Dendritic cell treated with granulocyte-macrophage colony-stimulating factor and Interleukin-4, amounts not matched to agents 40 ng/mL and 50 ng/mL, for 4 days (primary cell): ENCODE measurements around the gene PRRT1B.
"Not testable (repeated sequence)": the region's sequence is repeated elsewhere in the genome, so short reads cannot be mapped to it uniquely, and the experiment has no call there.

Experiments used
- H3K27ac Mint-ChIP-seq: one replicate; pipeline ENCODE4 v1.8.0; 2022; ENCODE audit warnings: mild to moderate bottlenecking, mixed read lengths
- H3K27me3 Mint-ChIP-seq: one replicate; pipeline ENCODE4 v1.8.0; 2022; ENCODE audit warnings: mild to moderate bottlenecking, mixed read lengths
- H3K36me3 Mint-ChIP-seq: one replicate; pipeline ENCODE4 v1.8.0; 2022; ENCODE audit warnings: low read depth, mixed read lengths
- H3K4me1 Mint-ChIP-seq: one replicate; pipeline ENCODE4 v1.8.0; 2022; ENCODE audit warnings: low read depth, mixed read lengths
- H3K4me3 Mint-ChIP-seq: one replicate; pipeline ENCODE4 v1.8.0; 2022; ENCODE audit warnings: mild to moderate bottlenecking, moderate library complexity, mixed read lengths
- H3K9me3 Mint-ChIP-seq: one replicate; pipeline ENCODE4 v1.8.0; 2022; ENCODE audit warnings: mixed read lengths
- intact Hi-C: fragments of 100-400 bp; cut with micrococcal nuclease; formaldehyde crosslinking; loops from one replicate; pipeline ENCODE4 v1.15.0; 2022

Gene PRRT1B

DNA sequence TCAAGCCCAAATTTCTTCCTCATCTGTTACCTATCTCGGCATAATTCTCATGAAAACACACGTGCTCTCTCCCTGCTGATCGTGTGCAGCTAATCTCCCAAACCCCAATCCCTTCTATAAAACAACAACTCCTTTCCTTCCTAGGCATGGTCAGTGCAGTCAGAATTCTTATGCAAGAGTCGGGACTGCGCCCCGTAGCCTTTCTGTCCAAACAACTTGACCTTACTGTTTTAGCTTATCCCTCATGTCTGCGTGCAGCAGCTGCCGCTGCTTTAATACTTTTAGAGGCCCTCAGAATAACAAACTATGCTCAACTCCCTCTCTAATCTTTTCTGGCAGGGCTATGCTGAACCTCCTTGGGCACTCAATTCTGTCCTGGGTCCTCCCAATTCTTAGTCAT lies 5.1 kb downstream of the PRRT1B start:
- H3K27me3 Mint-ChIP-seq = peaks cover 80% of the 10 kb centered on the region
- not testable (repeated sequence) for H3K36me3 Mint-ChIP-seq

DNA sequence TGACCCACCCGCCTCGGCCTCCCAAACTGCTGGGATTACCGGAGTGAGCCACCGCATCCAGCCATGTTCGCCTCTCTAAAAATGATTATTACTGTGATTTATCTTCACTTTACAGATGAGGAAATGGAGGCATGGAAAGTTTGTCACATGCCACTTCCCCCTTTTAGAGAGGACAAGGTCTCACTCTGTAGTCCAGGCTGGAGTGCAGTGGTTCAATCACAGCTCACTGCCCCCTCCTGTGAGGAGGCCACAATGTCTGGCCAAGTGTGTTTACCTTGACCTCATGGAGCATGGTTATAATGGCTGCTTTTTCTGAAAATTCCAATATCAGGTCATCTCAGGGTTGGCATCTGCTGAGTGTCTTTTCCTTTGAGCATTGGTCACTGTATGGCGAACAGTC lies 6.7 kb downstream of the PRRT1B start:
- Mint-ChIP-seq H3K27ac (no peak overlapping the region), H3K4me3 (no peak overlapping the region), H3K9me3 (peaks cover 8% of the 10 kb centered on the region), H3K27me3 (peaks cover 80% of the 10 kb centered on the region), H3K4me1 (peaks cover 13% of the 10 kb centered on the region), H3K36me3 (no peaks in the 10 kb centered on the region)
- intact Hi-C loops = no loop called here

More for the DNA sequence above, 5.1 kb downstream of the PRRT1B start:
- H3K27ac Mint-ChIP-seq, H3K4me3 Mint-ChIP-seq, intact Hi-C loops, H3K9me3 Mint-ChIP-seq: not testable (repeated sequence)
- H3K4me1 Mint-ChIP-seq = peaks cover 18% of the 10 kb centered on the region

DNA sequence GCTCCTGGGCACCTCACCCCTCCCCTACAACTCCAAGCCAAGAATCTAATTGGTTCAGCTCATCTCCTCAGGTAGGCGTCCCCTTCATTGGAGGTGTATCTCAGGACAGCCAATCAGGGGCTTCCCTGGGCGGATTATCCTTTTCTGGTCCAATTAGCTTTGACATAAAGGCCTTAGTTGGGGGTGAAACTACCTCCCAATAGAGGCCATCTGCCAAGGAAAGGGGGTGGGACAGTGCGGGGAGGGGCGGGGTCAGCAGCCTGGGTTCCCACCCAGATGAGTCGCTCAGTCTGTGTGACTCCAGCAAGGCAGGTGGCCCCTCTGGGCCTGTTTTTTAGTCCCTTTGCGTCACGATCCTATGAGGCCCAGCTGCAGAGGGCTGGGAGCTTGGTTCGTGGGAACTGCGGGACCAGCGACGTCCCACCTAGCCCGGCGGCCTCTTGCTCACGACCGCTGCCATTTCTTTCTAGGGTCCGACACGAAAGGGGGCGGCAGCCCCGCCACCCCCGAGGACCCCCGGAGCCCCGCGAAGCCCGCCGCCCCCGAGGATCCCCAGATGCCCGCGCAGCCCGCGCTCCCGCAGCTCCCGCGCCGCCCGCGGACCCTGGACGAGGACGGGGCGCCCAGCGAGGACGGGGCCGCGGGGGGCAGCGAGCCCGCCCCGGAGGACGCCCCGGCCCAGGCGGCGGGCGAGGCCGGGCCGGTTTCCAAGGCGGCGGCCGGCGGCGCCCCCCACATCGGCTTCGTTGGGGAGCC lies 8.9 kb downstream of the PRRT1B start:
- peaks cover 9% of the 10 kb centered on the region for H3K36me3 Mint-ChIP-seq
- H3K27me3 Mint-ChIP-seq = peaks cover 59% of the 10 kb centered on the region
- H3K4me3 Mint-ChIP-seq = no peak overlapping the region
- intact Hi-C loops = no loop called here
- H3K4me1 Mint-ChIP-seq = peaks cover 10% of the 10 kb centered on the region
- H3K9me3 Mint-ChIP-seq = no peaks in the 10 kb centered on the region
- H3K27ac Mint-ChIP-seq = no peak overlapping the region

DNA sequence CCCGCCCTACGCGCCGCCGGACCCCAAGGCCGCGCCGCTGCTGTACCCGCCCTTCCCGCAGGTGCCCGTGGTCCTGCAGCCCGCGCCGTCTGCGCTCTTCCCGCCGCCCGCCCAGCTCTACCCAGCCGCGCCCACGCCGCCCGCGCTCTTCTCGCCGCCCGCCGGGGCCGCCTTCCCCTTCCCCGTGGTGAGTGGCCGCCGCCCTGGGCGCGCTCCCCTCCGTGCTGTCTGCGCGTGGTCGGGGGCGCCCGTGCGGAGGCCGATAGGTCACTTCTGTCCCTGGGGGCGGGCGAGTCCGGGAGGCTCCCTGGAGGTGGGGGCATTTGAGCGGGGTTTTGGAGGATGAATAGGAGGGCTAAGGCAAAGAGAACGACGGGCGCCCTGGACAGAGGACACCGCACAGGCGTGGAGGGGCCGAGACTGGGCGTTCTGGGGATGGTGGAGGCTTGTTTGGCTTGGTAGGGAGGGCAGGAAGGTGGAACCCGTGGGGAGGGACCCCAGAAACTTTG lies 9.6 kb downstream of the PRRT1B start:
- Mint-ChIP-seq H3K4me3 (no peak overlapping the region), H3K27ac (no peak overlapping the region), H3K27me3 (peaks cover 53% of the 10 kb centered on the region), H3K4me1 (peaks cover 14% of the 10 kb centered on the region), H3K36me3 (peaks cover 9% of the 10 kb centered on the region), H3K9me3 (no peaks in the 10 kb centered on the region)
- intact Hi-C loops = no loop called here

DNA sequence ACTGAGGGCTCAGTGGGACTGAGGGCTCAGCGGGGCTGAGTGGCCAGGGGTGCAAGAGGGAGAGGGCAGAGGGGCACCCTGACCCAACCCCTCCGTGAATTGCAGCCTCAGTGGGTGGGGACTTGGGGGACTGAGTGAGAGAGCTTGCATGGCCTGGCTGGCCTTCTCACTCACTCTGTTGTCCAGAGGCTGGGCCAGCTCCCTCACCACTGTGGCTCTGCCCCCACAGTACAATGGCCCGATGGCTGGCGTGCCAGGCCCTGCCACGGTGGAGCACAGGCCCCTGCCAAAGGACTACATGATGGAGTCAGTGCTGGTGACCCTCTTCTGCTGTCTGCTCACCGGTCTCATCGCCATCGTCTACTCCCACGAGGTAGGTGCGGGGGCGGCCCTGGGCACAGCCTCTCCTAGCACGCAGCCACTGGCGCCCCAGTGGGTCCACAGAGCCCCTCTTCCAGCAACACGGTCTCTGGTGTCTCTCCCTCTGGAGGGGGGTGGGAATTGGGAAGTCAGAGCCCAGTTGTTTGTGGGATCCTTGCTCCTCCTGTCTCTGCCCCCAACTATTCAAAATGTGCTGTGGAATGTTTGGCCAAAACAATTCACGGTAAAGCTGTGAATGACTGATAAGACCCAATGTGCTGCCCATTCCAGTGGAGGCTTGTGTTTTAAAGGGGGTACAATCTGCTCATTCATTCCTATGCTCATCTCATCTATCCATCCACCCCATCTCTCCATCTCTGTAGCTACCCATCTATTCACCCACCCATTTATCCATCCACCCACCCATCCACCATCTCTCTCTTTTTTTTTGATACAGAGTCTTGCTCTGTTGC lies 10.7 kb downstream of the PRRT1B start:
- intact Hi-C loops = no loop called here
- Mint-ChIP-seq H3K27me3 (peaks cover 43% of the 10 kb centered on the region), H3K4me3 (no peak overlapping the region), H3K9me3 (no peaks in the 10 kb centered on the region), H3K4me1 (peaks cover 14% of the 10 kb centered on the region), H3K36me3 (peaks cover 9% of the 10 kb centered on the region), H3K27ac (no peak overlapping the region)

DNA sequence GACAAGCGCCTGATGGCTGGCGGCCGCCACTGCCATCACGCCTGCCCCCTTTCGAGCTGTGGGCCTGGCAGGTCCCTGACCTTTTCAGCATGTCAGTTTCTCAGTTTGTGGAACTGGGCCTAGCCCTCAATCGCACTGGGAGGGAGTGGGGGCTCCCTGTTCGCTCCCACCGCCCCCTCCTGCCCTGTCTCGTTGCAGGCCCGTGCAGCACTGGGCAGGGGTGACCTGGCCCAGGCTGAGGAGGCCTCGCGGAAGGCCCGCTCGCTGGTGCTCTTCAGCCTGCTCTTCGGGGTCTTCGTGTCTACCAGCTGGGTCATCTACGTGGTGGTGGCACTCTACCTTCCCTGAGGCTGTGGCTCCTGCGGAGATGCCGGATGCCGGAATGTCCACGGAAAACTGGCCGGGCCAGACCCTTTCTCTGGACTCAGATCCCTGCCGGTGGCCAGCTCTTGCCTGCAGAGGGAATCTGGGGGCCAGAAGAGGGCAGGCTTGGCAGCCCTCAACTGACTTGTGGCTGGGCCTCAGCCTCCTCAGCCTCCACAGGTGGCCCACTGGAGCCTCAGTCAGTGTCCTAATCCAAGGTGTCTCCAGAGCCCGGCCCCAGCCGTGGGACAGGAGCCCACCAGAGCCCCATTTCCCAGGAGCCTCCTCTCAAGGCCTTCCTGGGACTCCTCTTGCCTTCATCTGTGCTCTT lies 12.7 kb downstream of the PRRT1B start:
- peaks cover 6% of the 10 kb centered on the region for H3K4me1 Mint-ChIP-seq
- H3K36me3 Mint-ChIP-seq = peaks cover 9% of the 10 kb centered on the region
- H3K4me3 Mint-ChIP-seq = no peak overlapping the region
- H3K27me3 Mint-ChIP-seq = peaks cover 36% of the 10 kb centered on the region
- H3K9me3 Mint-ChIP-seq = no peaks in the 10 kb centered on the region
- H3K27ac Mint-ChIP-seq = no peak overlapping the region
- intact Hi-C loops = no loop called here

DNA sequence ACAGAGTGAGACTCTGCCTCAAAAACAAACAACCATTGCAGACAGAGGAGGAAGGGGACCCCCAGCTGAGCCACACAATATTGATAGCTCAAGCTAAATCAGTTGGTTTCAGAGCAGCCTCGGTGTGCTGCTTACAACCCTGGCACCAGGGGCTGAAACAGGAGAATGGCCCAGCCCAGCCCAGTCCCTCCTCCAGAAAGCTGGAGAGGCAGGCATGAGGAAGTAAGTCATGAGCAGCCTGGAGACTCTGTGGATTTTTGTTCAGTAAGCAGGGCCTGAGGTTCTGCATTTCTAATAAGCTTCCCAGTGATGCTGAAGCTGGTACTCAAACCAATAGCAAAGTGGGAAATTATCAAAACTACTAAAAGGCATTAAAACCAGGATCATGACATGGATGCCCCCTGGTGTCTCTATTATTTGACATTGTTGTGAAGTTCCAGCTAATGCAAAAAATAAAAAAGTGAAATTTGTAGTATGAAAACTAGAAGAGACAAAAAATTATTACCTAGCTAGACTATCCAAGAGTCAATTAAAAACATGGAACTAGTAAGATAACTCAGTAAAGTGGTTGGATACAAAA lies 14.2 kb downstream of the PRRT1B start:
- Mint-ChIP-seq H3K36me3 (peaks cover 9% of the 10 kb centered on the region), H3K9me3 (no peaks in the 10 kb centered on the region), H3K27me3 (peaks cover 23% of the 10 kb centered on the region), H3K27ac (no peak overlapping the region), H3K4me1 (peaks cover 6% of the 10 kb centered on the region), H3K4me3 (no peak overlapping the region)
- intact Hi-C loops = no loop called here

DNA sequence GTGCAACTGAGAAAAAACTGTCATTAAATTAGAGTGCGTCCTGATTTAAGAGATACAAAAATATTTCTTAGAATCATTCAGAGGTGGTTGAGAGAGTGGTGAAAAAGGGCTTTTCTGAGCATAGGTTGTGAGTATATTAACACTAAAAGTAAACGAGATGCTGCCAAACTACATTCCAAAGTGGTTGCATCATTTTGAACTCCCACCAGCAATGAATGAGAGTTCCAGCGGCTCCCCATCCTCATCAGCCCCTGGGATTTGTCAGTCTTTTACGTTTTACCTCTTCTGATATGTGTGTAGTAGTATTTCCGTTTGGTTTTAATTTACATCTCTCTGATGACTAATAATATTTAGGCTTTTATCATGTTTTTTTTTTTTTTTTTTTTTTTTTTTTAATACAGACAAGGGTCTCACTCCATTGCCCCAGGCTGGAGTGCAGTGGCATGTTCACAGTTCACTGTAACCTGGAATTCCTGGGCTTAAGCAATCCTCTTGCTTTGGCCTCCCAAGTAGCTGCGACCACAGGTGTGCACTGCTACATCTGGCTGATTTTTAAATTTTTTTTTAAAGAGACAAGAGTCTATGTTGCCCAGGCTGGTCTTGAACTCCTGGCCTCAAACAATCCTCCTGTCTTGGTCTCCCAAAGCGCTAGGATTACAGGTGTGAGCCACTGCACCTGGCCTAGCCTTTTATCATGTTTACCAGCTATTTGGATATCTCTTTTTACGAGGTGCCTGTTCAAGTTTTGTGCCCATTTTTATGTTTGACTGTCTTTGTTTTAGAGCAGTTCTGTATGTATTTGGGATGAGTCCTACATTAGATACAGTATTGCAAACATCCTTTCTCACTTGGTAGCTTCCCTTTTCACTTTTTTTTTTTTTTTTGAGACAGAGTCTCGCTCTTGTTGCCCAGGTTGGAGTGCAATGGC lies 17.0 kb downstream of the PRRT1B start:
- Mint-ChIP-seq H3K4me3 (no peak overlapping the region), H3K4me1 (peaks cover 6% of the 10 kb centered on the region), H3K36me3 (peaks cover 19% of the 10 kb centered on the region), H3K27me3 (no peaks in the 10 kb centered on the region), H3K9me3 (no peaks in the 10 kb centered on the region), H3K27ac (no peak overlapping the region)
- intact Hi-C loops = no loop called here

DNA sequence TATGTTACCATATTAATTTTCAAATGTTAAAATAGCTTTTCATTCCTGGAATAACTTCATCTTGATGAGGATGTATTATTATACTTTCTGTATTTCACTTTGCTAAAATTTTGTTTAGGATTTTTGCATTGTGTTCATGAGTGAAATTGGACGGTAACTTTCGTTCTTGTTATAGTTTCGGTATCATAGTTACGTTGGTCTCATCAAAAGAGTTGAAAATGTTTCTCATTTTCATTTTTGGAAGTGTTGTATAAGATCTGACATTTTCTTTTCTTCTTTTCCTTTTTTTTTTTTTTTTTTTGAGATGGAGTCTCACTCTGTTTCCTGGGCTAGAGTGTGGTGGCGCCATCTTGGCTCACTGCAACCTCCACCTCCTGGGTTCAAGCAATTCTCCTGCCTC lies 20.0 kb downstream of the PRRT1B start:
- Mint-ChIP-seq H3K9me3 (no peaks in the 10 kb centered on the region), H3K27ac (no peak overlapping the region), H3K4me1 (no peaks in the 10 kb centered on the region), H3K27me3 (no peaks in the 10 kb centered on the region), H3K4me3 (no peak overlapping the region), H3K36me3 (peaks cover 39% of the 10 kb centered on the region)
- intact Hi-C loops = no loop called here

DNA sequence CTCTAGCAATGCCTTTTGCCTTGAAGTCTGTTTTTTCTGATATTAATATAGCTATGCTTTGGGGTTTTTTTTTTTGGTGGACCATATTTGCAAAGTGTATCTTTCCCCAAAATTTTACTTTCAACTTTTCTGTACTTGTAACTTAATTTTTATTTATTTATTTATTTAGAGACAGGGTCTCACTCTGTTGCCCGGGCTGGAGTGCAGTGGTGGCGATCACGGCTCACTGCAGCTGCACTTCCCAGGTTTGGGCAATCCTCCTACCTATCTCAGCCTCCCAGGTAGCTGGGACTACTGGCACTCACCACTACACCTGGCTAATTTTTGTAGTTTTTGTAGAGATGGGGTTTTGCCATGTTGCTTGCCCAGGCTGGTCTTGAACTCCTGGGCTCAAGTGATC lies 20.8 kb downstream of the PRRT1B start:
- Mint-ChIP-seq H3K9me3 (no peaks in the 10 kb centered on the region), H3K27ac (no peak overlapping the region), H3K4me1 (no peaks in the 10 kb centered on the region), H3K4me3 (no peak overlapping the region), H3K36me3 (peaks cover 46% of the 10 kb centered on the region), H3K27me3 (no peaks in the 10 kb centered on the region)
- intact Hi-C loops = no loop called here

DNA sequence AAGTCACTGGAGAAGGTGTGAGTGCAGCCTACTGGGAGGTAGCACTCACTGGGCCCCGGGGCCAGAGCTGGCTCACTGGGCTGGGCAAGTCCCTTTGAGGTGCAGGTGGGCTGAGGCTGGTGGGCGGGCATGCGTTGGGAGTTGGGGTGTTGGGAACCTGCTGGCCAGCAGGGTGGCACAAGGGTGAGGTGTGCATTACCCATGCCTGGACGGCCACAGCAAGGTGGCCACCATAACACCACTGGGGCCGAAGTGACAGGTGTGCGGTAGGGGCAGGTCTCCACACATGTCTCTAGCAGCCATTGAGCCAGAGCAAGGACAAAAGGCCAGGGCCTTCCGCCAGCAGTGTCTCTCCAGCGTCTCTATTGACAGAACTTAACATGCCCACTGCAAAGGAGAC lies 22.6 kb downstream of the PRRT1B start:
- H3K9me3 Mint-ChIP-seq = no peaks in the 10 kb centered on the region
- intact Hi-C loops = no loop called here
- no peaks in the 10 kb centered on the region for H3K27me3 Mint-ChIP-seq
- H3K4me3 Mint-ChIP-seq = no peak overlapping the region
- no peaks in the 10 kb centered on the region for H3K4me1 Mint-ChIP-seq
- no peak overlapping the region for H3K27ac Mint-ChIP-seq
- peaks cover 64% of the 10 kb centered on the region for H3K36me3 Mint-ChIP-seq

DNA sequence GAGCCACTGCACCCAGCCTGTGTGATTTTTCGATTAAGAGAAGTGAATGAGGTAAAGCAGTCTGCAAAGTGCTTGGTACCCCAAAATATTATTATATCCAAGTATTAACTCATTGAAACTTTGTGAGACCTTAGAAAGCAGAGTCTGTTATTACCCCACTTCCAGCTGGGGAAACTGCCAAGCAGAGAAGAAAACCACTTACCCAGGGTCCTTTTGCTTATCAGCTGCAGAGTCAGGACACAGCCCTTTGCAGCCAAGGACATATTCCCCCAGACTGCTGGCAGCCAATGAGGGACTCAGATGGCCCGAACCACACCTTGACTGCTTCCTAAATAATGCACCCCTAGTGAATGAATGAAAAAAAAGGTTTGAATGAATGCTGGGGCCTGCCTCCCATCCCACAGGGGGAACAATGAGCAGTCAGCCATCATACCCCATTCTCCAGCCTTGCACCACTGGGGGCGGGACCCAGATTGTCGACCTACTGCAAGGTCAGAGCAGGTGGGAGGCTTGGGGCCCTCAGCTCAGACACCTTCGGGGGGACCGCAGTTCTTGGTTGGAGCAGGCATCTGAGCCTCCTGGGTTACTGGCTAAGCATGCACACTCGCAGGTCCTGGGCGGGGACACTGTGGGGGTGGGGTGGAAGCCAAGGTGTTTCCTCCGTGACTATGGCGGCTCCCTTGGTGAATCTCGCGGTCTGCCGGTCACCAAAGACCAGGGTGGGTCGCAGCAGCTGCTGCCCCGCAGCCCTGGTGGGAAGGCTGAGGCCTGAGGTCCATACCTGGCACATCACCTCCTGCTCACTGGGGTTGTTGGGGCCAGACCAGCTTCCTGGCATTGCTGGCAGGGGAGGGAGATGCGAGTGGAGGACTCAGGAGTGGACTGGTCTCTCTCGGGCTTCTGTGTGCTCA lies 29.7 kb downstream of the PRRT1B start:
- Mint-ChIP-seq H3K27me3 (no peaks in the 10 kb centered on the region), H3K4me1 (peaks cover 20% of the 10 kb centered on the region), H3K27ac (no peak overlapping the region), H3K9me3 (no peaks in the 10 kb centered on the region), H3K36me3 (peaks cover 100% of the 10 kb centered on the region), H3K4me3 (no peak overlapping the region)
- intact Hi-C loops = no loop called here
